CD4-positive, alpha-beta T cell treated with Interleukin-6 at 100 ng/mL for 8 hours (primary cell): ENCODE measurements around the gene PMVK.

Experiments
- DNase-seq: peaks from one replicate; pipeline ENCODE4 v3.0.0-alpha.2; 2020; ENCODE audit warnings: mixed read lengths, low spot score

PMVK gene

GRCh38 chr1:154945962-154946850 is 9.7 kb upstream of the PMVK start:
- DNase-seq: no peak

DNA sequence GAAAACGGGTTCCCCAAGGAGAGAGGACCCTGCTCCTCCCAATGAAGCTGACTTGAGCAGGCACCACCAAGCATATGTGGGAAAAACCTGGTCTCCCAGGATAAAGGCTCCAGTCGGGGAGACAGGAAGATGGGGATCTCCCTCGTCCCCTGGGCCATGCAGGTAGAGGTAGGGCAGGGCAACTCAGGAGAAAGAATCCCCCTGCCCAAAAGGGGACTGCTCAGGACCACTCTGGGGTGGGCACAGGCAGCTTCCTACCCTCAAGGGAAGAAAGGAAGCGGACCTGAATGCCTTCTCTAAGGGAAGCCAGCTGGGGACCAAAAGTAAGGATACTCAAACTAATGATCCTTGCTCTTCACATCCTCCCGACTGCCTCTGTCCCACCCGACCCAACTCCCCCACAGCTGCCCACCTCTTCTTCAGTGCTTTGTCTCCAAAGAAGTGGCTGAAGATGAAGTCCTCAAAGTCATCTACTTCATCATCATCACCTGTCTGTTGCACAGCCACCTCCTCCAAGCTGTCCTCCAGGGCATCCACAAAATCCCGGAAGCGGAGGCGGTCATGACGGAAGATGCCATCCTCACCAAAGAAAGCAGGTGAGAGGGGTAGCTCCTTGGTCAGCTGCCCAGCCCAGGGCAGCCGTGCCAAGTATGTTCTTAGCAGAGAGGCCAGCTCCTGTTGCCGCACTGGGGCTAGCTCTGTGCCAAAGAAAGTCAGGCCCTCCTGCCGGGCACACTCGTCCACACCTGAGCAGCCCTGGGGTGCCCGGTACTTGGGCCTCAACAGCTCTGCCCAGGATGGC is 8.8 kb upstream of the PMVK start:
- DNase-seq: no peak

GRCh38 chr1:154944401-154945159 is 8.1 kb upstream of the PMVK start:
- DNase-seq: no peak

DNA sequence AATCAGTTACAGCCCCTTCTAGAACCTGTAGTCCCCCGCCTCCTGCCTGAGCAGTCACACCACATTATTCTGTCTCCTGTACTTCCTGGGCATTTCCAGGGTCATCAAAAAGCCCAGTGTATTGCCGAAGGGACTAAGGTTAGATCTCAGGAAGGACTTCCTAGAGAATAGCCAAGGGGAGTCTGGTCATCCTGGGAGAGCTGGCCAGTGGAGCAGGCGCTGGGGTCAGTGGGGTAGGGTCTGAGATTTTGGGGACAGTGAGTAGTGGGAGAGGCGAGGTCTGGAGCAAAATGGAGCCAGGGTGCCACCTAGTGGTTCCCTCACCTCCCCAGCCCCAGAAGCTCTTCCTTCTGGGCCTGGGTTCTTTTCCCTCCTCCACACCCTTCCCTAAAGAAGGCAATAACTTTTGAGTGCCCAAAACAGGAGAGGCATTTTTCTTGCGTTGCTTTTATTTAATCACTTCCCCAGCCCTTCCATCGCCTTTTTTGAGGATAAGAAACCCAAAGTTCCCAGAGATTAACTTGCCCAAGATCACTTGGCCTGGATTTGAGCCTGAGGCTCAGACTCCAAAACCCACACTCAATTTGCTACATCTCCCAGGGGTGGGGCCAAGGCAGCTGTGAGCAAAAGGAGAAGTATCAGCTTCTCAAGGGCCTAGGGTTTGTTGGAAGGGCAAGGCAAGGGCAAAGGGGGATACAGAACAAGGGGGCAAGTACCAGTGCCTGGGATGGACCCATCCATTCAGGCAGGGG is 7.3 kb upstream of the PMVK start:
- peak; percentile 38 for DNase-seq

DNA sequence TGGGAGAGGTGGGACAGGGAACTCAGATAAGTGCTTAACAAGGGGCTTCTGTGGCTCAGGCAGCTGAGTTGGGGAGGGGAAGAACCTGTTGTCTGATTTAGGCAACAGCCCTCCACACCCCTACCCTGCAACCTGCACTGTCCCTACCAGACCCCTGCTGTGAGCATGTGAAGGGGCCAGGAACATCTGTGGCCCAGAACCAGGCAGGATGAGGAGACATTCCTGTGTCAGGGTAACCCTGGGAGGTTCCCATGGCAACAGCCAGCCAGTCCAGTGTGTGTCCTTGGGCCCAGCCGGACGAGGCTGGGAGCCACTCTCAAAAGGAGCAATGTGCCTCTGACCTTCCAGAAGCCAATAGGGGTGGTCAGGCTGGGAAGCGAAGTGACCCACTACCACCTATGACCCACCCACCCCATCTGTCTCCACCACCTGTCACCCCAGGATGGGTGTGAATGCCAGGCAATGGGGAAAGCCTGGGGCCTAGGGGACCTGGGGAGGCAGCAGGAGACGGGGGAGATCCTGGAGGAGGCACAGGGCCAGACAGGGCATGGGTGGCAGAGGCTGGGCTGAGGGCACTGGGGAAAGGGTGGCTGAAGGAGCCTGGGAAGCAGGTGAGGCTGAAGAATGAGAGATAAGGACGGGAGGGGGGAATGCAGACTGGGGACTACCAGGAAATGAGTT is 5.0 kb upstream of the PMVK start:
- DNase-seq: no peak

- no peak for DNase-seq
Observed at GRCh38 chr1:154940651-154941194, 4.2 kb upstream of the PMVK start.

- DNase-seq: no peak
Observed at GRCh38 chr1:154940213-154940560, 3.7 kb upstream of the PMVK start.

GRCh38 chr1:154938604-154939399 is 2.3 kb upstream of the PMVK start:
- DNase-seq: no peak

DNA sequence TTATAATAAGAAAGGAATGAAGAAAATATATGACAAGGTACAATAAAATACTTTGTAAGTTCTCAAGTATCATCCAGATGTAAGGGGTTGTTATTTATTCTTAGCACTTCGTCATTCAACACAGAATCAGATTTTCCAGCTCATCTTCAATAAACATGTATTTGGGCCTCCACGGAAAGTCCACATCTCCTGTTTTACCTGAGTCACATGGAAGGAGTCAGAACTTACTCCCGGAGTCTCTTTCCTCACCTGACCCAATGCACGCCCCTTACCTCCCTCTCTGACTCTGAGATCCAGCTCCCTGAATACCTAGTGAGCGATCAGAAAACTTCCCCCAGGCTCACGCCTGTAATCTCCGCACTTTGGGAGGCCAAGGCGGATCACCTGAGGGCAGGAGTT is 1.5 kb upstream of the PMVK start:
- DNase-seq: no peak

GRCh38 chr1:154937085-154937987 is 817 bp upstream of the PMVK start:
- DNase-seq: peak; percentile 90

DNA sequence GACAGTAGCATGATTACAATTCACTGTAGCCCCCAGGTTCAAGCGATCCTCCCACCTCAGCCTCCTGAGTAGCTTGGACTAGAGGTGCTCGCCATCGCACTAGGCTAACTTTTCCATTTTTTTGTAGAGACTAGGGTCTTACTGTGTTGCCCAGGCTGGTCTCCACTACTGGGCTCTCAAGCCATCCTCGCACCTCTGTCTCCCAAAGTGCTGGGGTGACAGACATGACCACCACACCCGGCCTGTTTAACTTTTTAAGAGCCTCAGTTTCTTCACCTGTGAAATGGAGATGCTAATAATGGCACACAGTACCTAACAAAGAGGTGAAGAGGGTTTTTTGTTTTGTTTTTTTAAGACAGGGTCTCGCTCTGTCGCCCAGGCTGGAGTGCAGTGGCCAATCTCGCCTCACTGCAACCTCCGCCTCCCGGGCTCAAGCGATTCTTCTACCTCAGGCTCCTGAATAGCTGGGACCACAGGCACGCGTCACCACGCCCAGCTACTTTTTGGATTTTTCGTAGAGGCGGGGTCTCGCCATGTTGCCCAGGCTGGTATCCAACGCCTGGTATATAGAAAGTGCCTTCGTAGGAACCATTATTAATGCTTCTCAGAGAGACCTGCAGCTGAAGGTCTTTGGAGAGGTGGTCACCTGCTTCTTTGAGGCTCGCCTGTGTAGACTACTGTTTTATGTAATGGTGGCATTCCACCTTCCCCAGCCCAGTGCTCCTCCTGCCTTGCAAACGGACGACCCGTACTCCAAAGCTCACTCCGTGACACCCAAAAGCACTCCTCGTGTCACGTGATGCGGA is 567 bp downstream of the PMVK start:
- DNase-seq: no peak

DNA sequence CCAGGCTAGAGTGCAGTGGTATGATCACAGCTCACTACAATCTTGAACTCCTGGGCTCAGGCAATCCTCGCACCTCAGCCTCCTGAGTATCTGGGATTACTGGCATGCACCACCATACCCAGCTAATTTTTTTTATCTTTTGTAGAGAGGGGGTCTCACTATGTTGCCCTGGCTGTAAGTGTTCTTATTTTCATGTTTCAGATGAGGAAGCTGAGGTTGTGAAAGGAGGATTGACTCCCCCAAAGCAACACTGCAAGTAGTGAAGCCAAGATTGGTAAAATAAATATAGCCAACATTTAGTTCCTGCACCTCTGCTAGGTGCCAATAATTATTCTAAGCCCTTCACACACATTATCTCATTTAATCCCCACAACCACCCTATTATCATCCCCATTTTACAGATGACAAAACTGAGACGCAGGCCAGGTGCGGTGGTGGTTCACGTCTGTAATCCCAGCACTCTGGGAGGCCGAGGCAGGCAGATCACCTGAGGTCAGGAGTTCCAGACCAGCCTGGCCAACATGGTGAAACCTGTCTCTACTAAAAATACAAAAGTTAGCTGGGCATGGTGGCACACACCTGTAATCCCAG is 2.1 kb downstream of the PMVK start:
- no peak for DNase-seq

DNA sequence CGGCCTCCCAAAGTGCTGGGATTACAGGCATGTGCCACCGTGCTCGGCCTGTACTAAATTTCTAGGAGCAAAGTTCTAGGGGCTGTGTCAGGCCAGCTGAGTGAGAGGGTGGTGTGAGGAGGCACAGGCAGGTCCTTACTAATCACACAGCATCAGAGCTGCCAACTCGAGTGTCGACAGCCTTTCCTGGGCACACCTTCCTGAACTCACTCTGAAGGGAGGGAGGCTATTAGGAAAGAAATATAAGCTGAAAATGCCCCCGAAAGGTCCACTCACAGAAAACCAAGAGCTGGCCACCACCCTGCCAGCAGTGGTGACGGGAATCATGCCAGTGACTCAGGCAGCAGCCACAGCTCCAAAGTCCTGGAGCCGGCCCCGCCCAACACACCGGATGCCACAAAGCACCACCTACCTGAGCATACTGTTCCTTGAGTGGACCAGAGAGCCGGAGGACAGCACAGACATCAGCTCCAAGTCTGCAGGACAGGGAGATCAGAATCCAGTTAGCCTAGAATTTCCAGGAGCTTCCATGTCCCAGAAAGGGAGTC is 4.5 kb downstream of the PMVK start:
- DNase-seq: no peak

- DNase-seq: no peak
Observed at GRCh38 chr1:154926201-154926600, 10.3 kb downstream of the PMVK start.

- DNase-seq: no peak
Observed at GRCh38 chr1:154925335-154926170, 11.0 kb downstream of the PMVK start.

DNA sequence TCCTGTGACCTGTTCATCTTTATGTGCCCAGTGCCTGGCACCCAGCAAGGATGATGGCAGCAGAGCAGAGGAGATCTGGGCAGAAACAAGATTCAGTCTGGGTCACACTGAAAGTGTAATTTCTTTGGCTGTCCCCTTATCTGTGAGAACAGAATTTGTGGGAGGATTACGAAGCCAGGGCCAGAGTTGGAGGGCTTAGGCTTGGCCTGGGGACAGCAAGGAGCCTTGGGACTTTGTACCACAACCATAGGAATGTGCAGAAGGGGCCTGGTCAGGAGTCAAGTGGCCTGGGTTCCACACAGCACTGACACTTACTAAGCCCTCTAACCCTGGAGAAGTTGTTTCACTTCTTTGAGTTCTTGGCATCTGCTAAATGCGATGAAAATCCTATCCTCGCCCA is 12.8 kb downstream of the PMVK start:
- DNase-seq: no peak

GRCh38 chr1:154913273-154913672 is 23.2 kb downstream of the PMVK start:
- DNase-seq: no peak
